HepG2 (cell line): Measurements from ENCODE around the gene MZT2A. TPM values are rescaled to one million over a fixed set of nuclear protein-coding genes. Genes with fewer than 3 reads are reported as not detected.
A peak's percentile ranks its signal among the peaks of the same experiment; 100 is the strongest.

Experiments used
- EP300 ChIP-seq, 3 experiments: sonication (generic) in 1 of 3; formaldehyde crosslinking in 1 of 3; IDR thresholded peaks; 2 replicates each; pipeline versions ENCODE4 v1.5.1 to v1.6.1; 2011 to 2020; ENCODE audit warnings: low read depth in 2 of 3, low read length in 2 of 3, borderline replicate concordance in 1 of 3, improper control_type of control experiment in 1 of 3, mild to moderate bottlenecking in 1 of 3, missing genetic modification reagents in 1 of 3, moderate library complexity in 1 of 3
- FOXA1 ChIP-seq, 2 experiments: fragments of 450-650 bp in 1 of 2; sonication (generic) in 1 of 2; formaldehyde crosslinking in 1 of 2; IDR thresholded peaks; 2 replicates each; pipeline versions ENCODE4 v1.4.0 to v1.6.1; 2016 to 2020; ENCODE audit warnings: missing genetic modification reagents in 1 of 2
- HNRNPUL1 ChIP-seq: fragments of 200-400 bp; formaldehyde crosslinking; IDR thresholded peaks from 2 replicates; pipeline ENCODE4 v1.6.1; 2017; ENCODE audit warnings: low read depth, mild to moderate bottlenecking, low read length, moderate library complexity
- KLF11 ChIP-seq: IDR thresholded peaks from 2 replicates; pipeline ENCODE4 v1.6.1; 2016; ENCODE audit warnings: missing compliant biosample characterization
- KLF16 ChIP-seq, 2 experiments: sonication (generic) in 1 of 2; formaldehyde crosslinking in 1 of 2; IDR thresholded peaks; 2 replicates each; pipeline versions ENCODE4 v1.6.1 to v1.8.0; 2016 to 2023; ENCODE audit warnings: missing genetic modification reagents in 2 of 2, missing compliant biosample characterization in 1 of 2
- MIXL1 ChIP-seq: IDR thresholded peaks from 2 replicates; pipeline ENCODE4 v1.6.1; 2016
- PATZ1 ChIP-seq: sonication (generic); formaldehyde crosslinking; IDR thresholded peaks from 2 replicates; pipeline ENCODE4 v1.4.0; 2020; ENCODE audit warnings: missing genetic modification reagents
- SIX1 ChIP-seq: sonication (generic); formaldehyde crosslinking; IDR thresholded peaks from 2 replicates; pipeline ENCODE4 v1.4.0; 2020; ENCODE audit warnings: missing genetic modification reagents, borderline replicate concordance
- TIGD3 ChIP-seq: sonication (generic); formaldehyde crosslinking; IDR thresholded peaks from 2 replicates; pipeline ENCODE4 v1.5.1; 2020; ENCODE audit warnings: mild to moderate bottlenecking, missing genetic modification reagents, borderline replicate concordance
- ZBED4 ChIP-seq: sonication (generic); formaldehyde crosslinking; IDR thresholded peaks from 2 replicates; pipeline ENCODE4 v1.4.0; 2020; ENCODE audit warnings: missing genetic modification reagents, borderline replicate concordance
- ZBTB10 ChIP-seq: sonication (generic); formaldehyde crosslinking; IDR thresholded peaks from 2 replicates; pipeline ENCODE4 v1.4.0; 2020; ENCODE audit warnings: missing genetic modification reagents, borderline replicate concordance
- ZBTB33 ChIP-seq: sonication (generic); formaldehyde crosslinking; IDR thresholded peaks from 2 replicates; pipeline ENCODE4 v1.4.0; 2020; ENCODE audit warnings: missing genetic modification reagents
- ZNF598 ChIP-seq: sonication (generic); formaldehyde crosslinking; IDR thresholded peaks from 2 replicates; pipeline ENCODE4 v1.5.1; 2020; ENCODE audit warnings: mild to moderate bottlenecking, missing genetic modification reagents, borderline replicate concordance
- ZNF790 ChIP-seq: sonication (generic); formaldehyde crosslinking; IDR thresholded peaks from 2 replicates; pipeline ENCODE4 v1.8.0; 2022; ENCODE audit warnings: missing genetic modification reagents, mild to moderate bottlenecking, borderline replicate concordance
- polyA plus RNA-seq, 8 experiments: library from polyadenylated mRNA; depleted of rRNA in 3 of 8; stranded (reverse) in 7 of 8; unstranded in 1 of 8; fragments of >200 nt; fragmentation: Illumina TruSeq in 4 of 8; extraction: Trizol in 4 of 8; gene quantifications; 2 replicates each; pipeline versions ENCODE4 v1.2.1 to v1.2.3, GENCODE V29; 2011 to 2016; ENCODE audit warnings: low read depth in 4 of 8, missing spikeins in 1 of 8, mixed read lengths in 1 of 8; ENCODE audit not compliant: insufficient read depth in 1 of 8
- total RNA-seq, 5 experiments: library from RNA; depleted of rRNA; stranded (reverse); fragments of >200 nt; fragmentation: Illumina TruSeq; extraction: Trizol; gene quantifications; 2 replicates each; pipeline ENCODE4 v1.2.3, GENCODE V29; 2016; ENCODE audit warnings: low read depth in 1 of 5

Gene MZT2A
- total and polyA plus RNA-seq, 2 of the 13 experiments (the other 11 are each of a cell fraction or from before 2014, with no cell fraction given) = 221 to 349 TPM

- TF ChIP-seq ZBTB10 (CRISPR knock-in tag) (peak; percentile 46; the same call in 1 of the 2 replicates), ZNF598 (CRISPR knock-in tag) (no peak), KLF16 (CRISPR knock-in tag; IDR thresholded peaks at IDR 0.05) (no peak), ZBED4 (no peak), MIXL1 (CRISPR knock-in tag) (no peak), ZNF790 (CRISPR knock-in tag) (no peak; the same call in 1 of the 2 replicates), KLF11 (CRISPR knock-in tag) (no peak), SIX1 (CRISPR knock-in tag) (no peak), FOXA1 (IDR thresholded peaks at IDR 0.05) (no peak), FOXA1 (CRISPR knock-in tag; IDR thresholded peaks at IDR 0.05) (no peak), ZBTB33 (no peak), EP300 (IDR thresholded peaks at IDR 0.05; ENCODE audit: low read depth in 2 of 2, low read length in 2 of 2) (no peak), EP300 (CRISPR knock-in tag; IDR thresholded peaks at IDR 0.05; ENCODE audit: borderline replicate concordance) (no peak), PATZ1 (CRISPR knock-in tag) (no peak), TIGD3 (CRISPR knock-in tag) (0 out of 2 replicates have a peak, but pooled peaks have one; percentile 37), HNRNPUL1 (no peak)
These were observed 1.2 kb upstream of the MZT2A start (continued) for GRCh38 chr2:131493199-131493968.
